Retinal pigment epithelial cell (primary cell): ENCODE results near the gene TRPM2.

Experiments
- DNase-seq: peaks from one replicate; pipeline ENCODE4 v3.0.0-alpha.2; 2010; ENCODE audit warnings: low read depth
- H3K4me3 ChIP-seq: 2 replicates; pipeline ENCODE4 v1.5.1; 2011; ENCODE audit warnings: mild to moderate bottlenecking, low read length, control low read depth, moderate library complexity
- CTCF ChIP-seq: conservative IDR thresholded peaks from 2 replicates; pipeline ENCODE4 v1.5.1; 2011; ENCODE audit warnings: low read depth, low read length, control low read depth, inconsistent platforms

Gene TRPM2

GRCh38 chr21:44405091-44405947 lies 51.9 kb downstream of the TRPM2 start:
- TF ChIP-seq CTCF = no peak
- no peak overlapping the region for H3K4me3 ChIP-seq
- no peak for DNase-seq

DNA sequence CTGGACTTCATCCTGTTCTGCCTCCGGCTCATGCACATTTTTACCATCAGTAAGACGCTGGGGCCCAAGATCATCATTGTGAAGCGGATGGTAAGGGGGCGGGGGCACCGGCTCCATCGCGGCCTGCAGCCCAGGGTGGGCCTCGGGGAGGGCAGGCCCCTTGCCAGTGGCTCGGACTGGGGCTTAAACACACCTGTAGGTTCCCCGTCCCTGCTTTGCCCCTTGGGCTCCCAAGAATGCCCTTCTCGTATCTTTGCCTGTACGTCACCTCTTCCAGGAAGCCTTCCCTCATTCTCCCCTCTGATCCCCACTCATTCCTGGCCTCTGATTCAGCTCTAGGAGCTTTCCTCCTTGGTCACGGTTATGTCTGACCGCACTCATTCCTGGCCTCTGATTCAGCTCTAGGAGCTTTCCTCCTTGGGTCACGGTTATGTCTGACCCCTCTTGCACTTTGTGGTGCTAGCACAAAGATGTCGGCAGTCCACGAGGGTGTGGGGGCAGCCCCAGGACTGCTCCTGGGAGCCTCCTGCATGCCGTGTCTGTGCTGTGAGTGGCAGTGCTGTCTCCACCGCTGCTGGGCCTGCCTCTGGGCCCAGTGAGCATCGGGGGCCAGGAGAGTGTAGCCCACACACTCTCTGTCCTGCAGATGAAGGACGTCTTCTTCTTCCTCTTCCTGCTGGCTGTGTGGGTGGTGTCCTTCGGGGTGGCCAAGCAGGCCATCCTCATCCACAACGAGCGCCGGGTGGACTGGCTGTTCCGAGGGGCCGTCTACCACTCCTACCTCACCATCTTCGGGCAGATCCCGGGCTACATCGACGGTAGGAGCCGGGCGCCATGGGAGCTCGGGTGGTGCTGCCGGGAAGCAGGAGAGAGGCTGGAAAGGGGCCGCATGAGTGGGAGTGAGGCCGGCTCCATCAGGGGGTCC lies 52.8 kb downstream of the TRPM2 start:
- peak; percentile 14 for DNase-seq
- no peak overlapping the region for H3K4me3 ChIP-seq
- TF ChIP-seq CTCF = no peak

DNA sequence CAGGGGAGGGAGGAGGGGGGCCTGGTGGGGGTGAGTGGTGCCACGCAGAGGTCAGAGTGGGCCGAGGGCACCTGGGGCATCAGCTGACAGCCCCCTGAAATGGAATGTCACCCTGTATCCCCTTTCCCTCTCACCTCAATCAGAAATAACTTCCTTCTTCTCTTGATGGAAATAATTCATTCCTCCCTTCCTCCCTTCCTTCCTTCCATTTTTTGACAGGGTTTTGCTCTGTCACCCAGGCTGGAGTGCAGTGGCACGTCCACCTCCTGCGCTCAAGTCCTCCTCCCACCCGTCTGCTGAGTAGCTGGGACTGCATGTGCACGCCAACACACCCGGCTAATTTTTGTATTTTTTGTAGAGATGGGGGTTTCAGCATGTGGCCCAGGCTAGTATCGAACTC lies 53.5 kb downstream of the TRPM2 start:
- no peak for TF ChIP-seq CTCF
- DNase-seq = no peak

GRCh38 chr21:44407493-44407892 lies 54.1 kb downstream of the TRPM2 start:
- no peak overlapping the region for H3K4me3 ChIP-seq
- no peak for DNase-seq
- TF ChIP-seq CTCF = no peak

More for the DNA sequence above, 53.5 kb downstream of the TRPM2 start:
- no peak overlapping the region for H3K4me3 ChIP-seq

DNA sequence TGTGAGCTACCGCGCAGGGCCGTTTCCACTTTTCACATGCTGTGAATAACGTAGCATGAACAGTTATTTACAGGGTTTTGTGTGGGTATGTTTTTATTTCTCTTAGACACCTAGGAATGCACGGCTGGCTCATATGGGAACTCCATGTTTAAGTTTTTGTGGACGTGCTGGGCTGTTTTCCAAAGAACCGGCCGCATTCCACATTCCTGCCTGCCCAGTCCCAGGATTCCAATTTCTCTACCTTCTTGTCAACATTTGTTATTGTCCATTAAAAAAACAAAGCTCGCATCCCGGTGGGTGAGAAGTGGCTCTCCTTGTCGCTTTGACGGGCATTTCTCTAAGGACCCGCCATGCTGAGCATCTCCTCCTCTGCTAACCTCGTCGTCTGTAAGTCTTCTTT lies 54.8 kb downstream of the TRPM2 start:
- no peak for TF ChIP-seq CTCF
- H3K4me3 ChIP-seq = no peak overlapping the region
- DNase-seq = no peak

- no peak for DNase-seq
- H3K4me3 ChIP-seq = no peak overlapping the region
- TF ChIP-seq CTCF = no peak
Observed at GRCh38 chr21:44413566-44414290, 60.3 kb downstream of the TRPM2 start.
